Eye (tissue), 1 donor: ENCODE measurements around the gene ASF1B.

Experiments used
- DNase-seq: peaks from one replicate; pipeline ENCODE4 v3.0.0-alpha.2; 2015

Gene ASF1B

GRCh38 chr19:14080887-14081796 lies 55.2 kb downstream of the ASF1B start:
- DNase-seq = peak; percentile 100

DNA sequence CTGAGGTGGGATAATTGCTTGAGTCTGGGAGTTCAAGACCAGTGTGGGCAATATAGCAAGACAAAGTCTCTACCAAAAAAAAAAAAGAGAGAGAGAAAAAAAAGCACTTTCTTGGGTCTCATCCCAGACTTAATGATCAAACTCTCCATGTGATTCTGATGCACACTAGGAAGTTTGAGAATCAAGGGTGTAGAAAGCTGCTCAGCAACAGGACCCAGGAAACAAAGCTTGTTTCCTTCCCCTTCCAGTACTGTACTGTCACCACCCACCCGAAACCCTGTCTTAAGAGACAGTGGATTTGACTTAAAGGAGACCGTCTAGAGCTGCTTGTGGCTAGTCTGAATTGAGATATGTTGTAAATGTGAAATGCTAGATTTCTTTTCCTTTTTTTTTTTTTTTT lies 58.0 kb downstream of the ASF1B start:
- no peak for DNase-seq

GRCh38 chr19:14073925-14074838 lies 62.2 kb downstream of the ASF1B start:
- peak; percentile 72 for DNase-seq

DNA sequence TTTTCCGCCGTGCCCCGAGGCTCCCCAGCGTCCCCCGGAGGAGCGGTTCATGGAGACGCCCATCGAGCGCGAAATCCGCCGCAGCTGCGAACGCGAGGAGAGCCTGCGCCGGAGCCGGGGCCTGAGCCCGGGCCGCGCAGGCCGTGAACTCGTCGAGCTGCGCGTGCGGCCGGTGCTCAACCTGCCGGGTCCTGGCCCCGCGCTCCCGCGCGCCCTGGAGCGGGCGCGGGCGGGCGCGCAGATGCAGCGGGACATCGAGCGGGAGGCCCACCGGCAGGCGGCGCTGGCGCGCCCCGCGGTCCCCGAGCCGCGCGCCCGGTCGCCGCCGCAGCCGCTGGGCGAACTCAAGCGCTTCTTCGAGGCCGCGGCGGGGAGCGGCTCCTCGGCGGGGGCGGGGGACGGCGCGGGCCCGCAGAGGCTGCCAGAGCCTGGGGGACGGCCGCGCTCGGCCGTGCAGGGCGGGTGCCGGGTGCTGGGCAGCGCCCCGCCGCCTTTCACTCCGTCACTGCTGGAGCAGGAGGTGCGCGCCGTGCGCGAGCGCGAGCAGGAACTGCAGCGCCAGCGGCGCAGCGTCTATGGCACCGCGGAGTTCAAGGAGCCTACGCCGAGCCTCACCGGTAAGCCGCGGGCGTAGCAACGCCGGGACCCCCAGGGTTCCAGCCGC lies 63.0 kb downstream of the ASF1B start:
- DNase-seq = peak; percentile 86

DNA sequence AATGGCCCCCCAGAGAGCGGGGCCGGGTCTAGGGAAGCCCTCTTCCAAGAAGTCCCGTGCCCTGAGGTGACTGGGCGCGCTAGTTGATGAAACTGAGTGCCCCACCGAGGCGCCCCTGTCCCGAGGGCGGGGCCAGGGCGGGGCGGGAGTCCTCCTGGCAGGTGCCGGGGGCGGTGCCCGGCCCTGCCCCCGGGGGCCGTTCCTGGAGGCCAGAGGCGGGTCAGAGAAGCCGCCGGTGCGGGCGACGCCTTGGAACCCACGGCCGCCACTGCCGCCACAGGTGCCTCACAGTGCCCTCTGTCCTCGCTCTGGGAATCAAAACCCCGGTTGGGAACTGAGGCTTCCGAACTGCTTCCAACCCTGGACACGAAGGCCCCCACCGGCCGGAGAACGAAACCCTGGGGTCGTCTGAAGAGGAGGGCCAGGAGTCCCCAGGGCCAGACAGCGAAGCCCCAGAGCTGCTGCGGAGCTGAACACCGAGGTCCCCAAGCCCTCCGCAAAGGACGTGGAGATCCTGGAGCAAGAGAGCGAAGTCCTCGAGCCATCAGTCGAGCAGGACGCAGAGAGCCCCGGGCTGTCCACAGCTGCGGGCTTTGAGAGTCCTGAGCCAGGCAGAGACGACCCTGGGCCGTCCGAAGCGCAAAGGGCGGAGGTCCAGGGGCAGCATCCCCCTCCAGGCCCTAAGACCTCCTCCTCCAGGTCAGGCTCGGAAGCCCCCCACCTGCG lies 63.7 kb downstream of the ASF1B start, which contains the start of gene MISP3:
Gene MISP3, plus strand, starts transcription at position 252 of the 726 bp plus-strand sequence. CDS start 524 bp downstream, outside the sequence.
- peak; percentile 72 for DNase-seq

DNA sequence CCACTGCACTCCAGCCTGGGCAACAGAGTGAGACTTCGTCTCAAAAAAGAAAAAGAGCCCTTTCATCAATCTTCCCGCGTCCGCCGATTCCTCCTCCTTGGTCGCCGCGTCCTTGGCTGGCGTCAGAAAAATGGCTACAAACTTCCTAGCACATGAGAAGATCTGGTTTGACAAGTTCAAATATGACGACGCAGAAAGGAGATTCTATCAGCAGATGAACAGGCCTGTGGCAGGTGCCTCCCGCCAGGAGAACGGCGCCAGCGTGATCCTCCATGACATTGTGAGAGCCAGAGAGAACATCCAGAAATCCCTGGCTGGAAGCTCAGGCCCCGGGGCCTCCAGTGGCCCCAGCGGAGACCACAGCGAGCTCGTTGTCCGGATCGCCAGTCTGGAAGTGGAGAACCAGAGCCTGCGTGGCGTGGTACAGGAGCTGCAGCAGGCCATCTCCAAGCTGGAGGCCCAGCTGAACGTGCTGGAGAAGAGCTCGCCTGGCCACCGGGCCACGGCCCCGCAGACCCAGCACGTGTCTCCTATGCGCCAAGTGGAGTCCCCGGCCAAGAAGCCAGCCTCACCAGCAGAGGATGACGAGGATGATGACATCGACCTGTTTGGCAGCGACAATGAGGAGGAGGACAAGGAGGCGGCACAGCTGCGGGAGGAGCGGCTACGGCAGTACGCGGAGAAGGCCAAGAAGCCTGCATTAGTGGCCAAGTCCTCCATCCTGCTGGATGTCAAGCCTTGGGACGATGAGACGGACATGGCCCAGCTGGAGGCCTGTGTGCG lies 65.9 kb downstream of the ASF1B start:
- DNase-seq = no peak
